SK-N-SH (cell line): ENCODE results near the gene ANKK1. TPM values are rescaled to one million over a fixed set of nuclear protein-coding genes. Genes with fewer than 3 reads are reported as not detected.

Experiments used
- CTCF ChIA-PET: fragments of 300-600, 350-600 bp; formaldehyde crosslinking; extraction: SDS; loops from one replicate; lab custom pipeline; 2021; lab: Yijun Ruan, JAX
- POLR2A ChIA-PET: fragments of 350-600 bp; sonication (Branson Sonifier 250); formaldehyde crosslinking; extraction: SDS; loops from one replicate; lab custom pipeline; 2020; ENCODE audit warnings: antibody characterized with exemption, inconsistent platforms; lab: Yijun Ruan, JAX
- DNase-seq: peaks from one replicate; pipeline ENCODE4 v3.0.0; 2012
- H2AFZ ChIP-seq: fragments of 200-600 bp; sonication (generic); 2 replicates; pipeline ENCODE4 v1.8.1; 2016; ENCODE audit warnings: antibody characterized with exemption, mild to moderate bottlenecking, low read depth
- H3F3A ChIP-seq: fragments of 200-600 bp; sonication (generic); replicated peaks from 2 replicates; pipeline ENCODE3; 2016; ENCODE audit warnings: antibody characterized with exemption, mild to moderate bottlenecking; ENCODE audit not compliant: insufficient read depth
- H3K27ac ChIP-seq, 2 experiments: fragments of 200-500 bp in 1 of 2; fragments of 200-600 bp in 1 of 2; sonication (Bioruptor generic) in 1 of 2; sonication (generic), shearing (Covaris generic) in 1 of 2; 2 replicates each; pipeline versions ENCODE4 v1.5.1 to v1.6.1; 2014 to 2016; ENCODE audit warnings: low read depth in 2 of 2, inconsistent platforms in 1 of 2, low read length in 1 of 2, mild to moderate bottlenecking in 1 of 2, mixed read lengths in 1 of 2
- H3K27me3 ChIP-seq: fragments of 200-600 bp; sonication (generic), shearing (Covaris generic); 2 replicates; pipeline ENCODE4 v1.6.1; 2016; ENCODE audit warnings: mixed run types; ENCODE audit not compliant: insufficient read depth
- H3K36me3 ChIP-seq, 2 experiments: fragments of 200-500 bp in 1 of 2; fragments of 200-600 bp in 1 of 2; sonication (Bioruptor generic) in 1 of 2; sonication (generic) in 1 of 2; replicated peaks in 1 of 2; 2 replicates each; pipeline versions ENCODE3 to v1.5.1; 2014 to 2016; ENCODE audit warnings: low read length in 1 of 2, mild to moderate bottlenecking in 1 of 2; ENCODE audit not compliant: insufficient read depth in 2 of 2, control insufficient read depth in 1 of 2
- H3K4me1 ChIP-seq, 2 experiments: fragments of 200-500 bp in 1 of 2; fragments of 200-600 bp in 1 of 2; sonication (Bioruptor generic) in 1 of 2; sonication (generic), shearing (Covaris generic) in 1 of 2; 2 replicates each; pipeline versions ENCODE4 v1.5.1 to v1.6.1; 2014 to 2016; ENCODE audit warnings: low read depth in 1 of 2, low read length in 1 of 2, mixed run types in 1 of 2; ENCODE audit not compliant: insufficient read depth in 2 of 2, control insufficient read depth in 1 of 2
- H3K4me2 ChIP-seq: fragments of 200-600 bp; sonication (generic), shearing (Covaris generic); 2 replicates; pipeline ENCODE4 v1.6.1; 2017; ENCODE audit warnings: mixed run types
- H3K4me3 ChIP-seq, 2 experiments: fragments of 200-500 bp in 1 of 2; fragments of 200-600 bp in 1 of 2; sonication (Bioruptor generic) in 1 of 2; sonication (generic), shearing (Covaris generic) in 1 of 2; 2 replicates each; pipeline versions ENCODE4 v1.5.1 to v1.8.1; 2014 to 2016; ENCODE audit warnings: low read depth in 2 of 2, inconsistent platforms in 1 of 2, low read length in 1 of 2, mild to moderate bottlenecking in 1 of 2, mixed read lengths in 1 of 2, moderate library complexity in 1 of 2
- H3K79me2 ChIP-seq: fragments of 200-600 bp; sonication (generic); 2 replicates; pipeline ENCODE4 v1.8.1; 2017; ENCODE audit warnings: mild to moderate bottlenecking; ENCODE audit not compliant: insufficient read depth
- H3K9ac ChIP-seq: fragments of 200-600 bp; sonication (generic); 2 replicates; pipeline ENCODE4 v1.6.1; 2017; ENCODE audit warnings: mixed run types
- H3K9me2 ChIP-seq: fragments of 200-600 bp; sonication (generic); 2 replicates; pipeline ENCODE4 v1.6.1; 2017; ENCODE audit warnings: mixed run types
- H3K9me3 ChIP-seq: fragments of 200-600 bp; sonication (generic); 2 replicates; pipeline ENCODE4 v1.6.1; 2017; ENCODE audit warnings: mixed run types, mild to moderate bottlenecking, moderate library complexity
- H4K20me1 ChIP-seq: fragments of 200-600 bp; sonication (generic); 2 replicates; pipeline ENCODE4 v1.6.1; 2017; ENCODE audit warnings: mild to moderate bottlenecking, mixed run types; ENCODE audit not compliant: insufficient read depth
- ELF1 ChIP-seq: IDR thresholded peaks from 2 replicates; pipeline ENCODE4 v1.4.0; 2012
- EP300 ChIP-seq, 2 experiments: IDR thresholded peaks; 2 replicates each; pipeline versions ENCODE4 v1.4.0 to v1.6.1; 2012; ENCODE audit warnings: borderline replicate concordance in 1 of 2, low read depth in 1 of 2, low read length in 1 of 2
- FOSL2 ChIP-seq: IDR thresholded peaks from 2 replicates; pipeline ENCODE4 v1.4.0; 2012; ENCODE audit warnings: low read depth, mild to moderate bottlenecking, moderate library complexity, borderline replicate concordance
- GABPA ChIP-seq: IDR thresholded peaks from 2 replicates; pipeline ENCODE4 v1.4.0; 2012; ENCODE audit warnings: low read depth, mild to moderate bottlenecking
- GATA2 ChIP-seq: sonication (generic); formaldehyde crosslinking; IDR thresholded peaks from 2 replicates; pipeline ENCODE4 v1.5.0; 2020; ENCODE audit warnings: mild to moderate bottlenecking, missing genetic modification reagents
- MXI1 ChIP-seq: IDR thresholded peaks from 2 replicates; pipeline ENCODE4 v1.6.1; 2012; ENCODE audit warnings: mild to moderate bottlenecking, low read depth, low read length, improper control_type of control experiment
- RCOR1 ChIP-seq: fragments of 150-350 bp; IDR thresholded peaks from 2 replicates; pipeline ENCODE4 v1.6.1; 2017; ENCODE audit warnings: antibody characterized with exemption, low read length
- SIN3A ChIP-seq: IDR thresholded peaks from 2 replicates; pipeline ENCODE4 v1.6.1; 2012; ENCODE audit warnings: low read depth, mild to moderate bottlenecking, low read length, moderate library complexity, borderline replicate concordance
- TAF1 ChIP-seq: IDR thresholded peaks from 2 replicates; pipeline ENCODE4 v1.6.1; 2012; ENCODE audit warnings: low read depth, mild to moderate bottlenecking, low read length, moderate library complexity, borderline replicate concordance
- YY1 ChIP-seq: IDR thresholded peaks from 2 replicates; pipeline ENCODE4 v1.4.0; 2012; ENCODE audit warnings: low read depth, mild to moderate bottlenecking
- WGBS: methylation state at CpG from one replicate; pipeline ENCODE4 v1.1.6; 2017; ENCODE audit warnings: low lambda C conversion rate; 5-methylcytosine and 5-hydroxymethylcytosine counted together
- polyA plus RNA-seq, 3 experiments: library from polyadenylated mRNA; depleted of rRNA; stranded (reverse); fragments of >200 nt; gene quantifications; 2 replicates each; pipeline ENCODE4 v1.2.3, GENCODE V29; 2012
- TF ChIP-seq, protein P1 (sequence below): IDR thresholded peaks from 2 replicates; pipeline ENCODE4; 2012
- TF ChIP-seq, protein P2 (sequence below): IDR thresholded peaks from 2 replicates; pipeline ENCODE4 v1.4.0; 2012; ENCODE audit warnings: low read depth, borderline replicate concordance
- TF ChIP-seq, protein P3 (sequence below): IDR thresholded peaks from 2 replicates; pipeline ENCODE4 v1.6.1; 2012; ENCODE audit warnings: mild to moderate bottlenecking, low read depth, low read length, moderate library complexity
- TF ChIP-seq, protein P4 (sequence below): fragments of 200-600 bp; sonication (generic); IDR thresholded peaks from 2 replicates; pipeline ENCODE4 v1.6.1; 2017; ENCODE audit warnings: antibody characterized with exemption, mild to moderate bottlenecking, moderate library complexity
- TF ChIP-seq, protein P5 (sequence below): fragments of 150-350 bp; IDR thresholded peaks from 2 replicates; pipeline ENCODE4 v1.6.1; 2016; ENCODE audit warnings: mild to moderate bottlenecking, low read depth, low read length

ANKK1 gene
- polyA plus RNA-seq, 1 of the 3 experiments (the other 2 are of a cell fraction), result 0.05 TPM

DNA sequence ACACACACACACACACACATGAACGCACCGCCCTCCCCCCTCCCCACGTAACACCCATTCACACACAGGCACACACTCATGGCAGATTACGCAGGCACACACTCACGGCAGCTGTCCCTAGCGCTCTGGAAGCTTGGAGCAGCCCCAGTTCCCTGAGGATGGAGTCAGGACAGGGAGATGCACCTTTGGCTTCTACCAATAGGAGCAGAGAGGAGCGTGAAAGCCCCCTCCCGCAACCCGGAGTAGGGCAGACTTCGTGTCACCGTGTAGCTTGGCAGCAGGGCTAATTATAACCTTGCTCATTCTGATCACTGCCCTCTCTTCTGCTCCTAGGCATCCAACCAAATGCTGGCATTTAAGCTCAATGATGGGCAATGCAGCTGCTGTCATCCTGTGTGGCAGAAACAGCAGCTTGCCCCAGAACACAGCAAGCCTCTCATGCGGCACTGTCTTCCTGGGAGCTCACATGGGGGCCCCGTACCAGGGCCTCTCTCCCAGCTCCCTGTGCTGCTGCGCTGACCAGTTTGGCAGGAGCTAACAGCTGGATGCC, 31.9 kb downstream of the ANKK1 start:
- Histone ChIP-seq H2AFZ (no peak overlapping the region), H3K4me3 (no peak overlapping the region), H3K9ac (no peak overlapping the region), H4K20me1 (no peaks in the 10 kb centered on the region), H3F3A (no peaks in the 10 kb centered on the region), H3K27ac (no peak overlapping the region), H3K36me3 (no peaks in the 10 kb centered on the region), H3K27me3 (no peaks in the 10 kb centered on the region), H3K9me2 (no peaks in the 10 kb centered on the region), H3K79me2 (no peaks in the 10 kb centered on the region), H3K9me3 (no peaks in the 10 kb centered on the region), H3K4me1 (no peaks in the 10 kb centered on the region), H3K4me2 (no peak overlapping the region)
- TF ChIP-seq, protein P1, sequence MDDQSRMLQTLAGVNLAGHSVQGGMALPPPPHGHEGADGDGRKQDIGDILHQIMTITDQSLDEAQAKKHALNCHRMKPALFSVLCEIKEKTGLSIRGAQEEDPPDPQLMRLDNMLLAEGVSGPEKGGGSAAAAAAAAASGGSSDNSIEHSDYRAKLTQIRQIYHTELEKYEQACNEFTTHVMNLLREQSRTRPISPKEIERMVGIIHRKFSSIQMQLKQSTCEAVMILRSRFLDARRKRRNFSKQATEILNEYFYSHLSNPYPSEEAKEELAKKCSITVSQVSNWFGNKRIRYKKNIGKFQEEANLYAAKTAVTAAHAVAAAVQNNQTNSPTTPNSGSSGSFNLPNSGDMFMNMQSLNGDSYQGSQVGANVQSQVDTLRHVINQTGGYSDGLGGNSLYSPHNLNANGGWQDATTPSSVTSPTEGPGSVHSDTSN, result no peak
- TF ChIP-seq, protein P2, sequence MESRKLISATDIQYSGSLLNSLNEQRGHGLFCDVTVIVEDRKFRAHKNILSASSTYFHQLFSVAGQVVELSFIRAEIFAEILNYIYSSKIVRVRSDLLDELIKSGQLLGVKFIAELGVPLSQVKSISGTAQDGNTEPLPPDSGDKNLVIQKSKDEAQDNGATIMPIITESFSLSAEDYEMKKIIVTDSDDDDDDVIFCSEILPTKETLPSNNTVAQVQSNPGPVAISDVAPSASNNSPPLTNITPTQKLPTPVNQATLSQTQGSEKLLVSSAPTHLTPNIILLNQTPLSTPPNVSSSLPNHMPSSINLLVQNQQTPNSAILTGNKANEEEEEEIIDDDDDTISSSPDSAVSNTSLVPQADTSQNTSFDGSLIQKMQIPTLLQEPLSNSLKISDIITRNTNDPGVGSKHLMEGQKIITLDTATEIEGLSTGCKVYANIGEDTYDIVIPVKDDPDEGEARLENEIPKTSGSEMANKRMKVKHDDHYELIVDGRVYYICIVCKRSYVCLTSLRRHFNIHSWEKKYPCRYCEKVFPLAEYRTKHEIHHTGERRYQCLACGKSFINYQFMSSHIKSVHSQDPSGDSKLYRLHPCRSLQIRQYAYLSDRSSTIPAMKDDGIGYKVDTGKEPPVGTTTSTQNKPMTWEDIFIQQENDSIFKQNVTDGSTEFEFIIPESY, result no peak
- TF ChIP-seq FOSL2 (no peak), MXI1 (no peak), TAF1 (no peak)
- CTCF ChIA-PET, result interaction anchor here (0.9 kb wide), 1 partner anchor 311 kb away, joined by 3 read pairs; no protein-coding TSS in a partner anchor
- POLR2A ChIA-PET, result no interaction called here
- DNase-seq, result no peak
- WGBS, result 64% methylated on average over 7 of the region's 14 CpGs

DNA sequence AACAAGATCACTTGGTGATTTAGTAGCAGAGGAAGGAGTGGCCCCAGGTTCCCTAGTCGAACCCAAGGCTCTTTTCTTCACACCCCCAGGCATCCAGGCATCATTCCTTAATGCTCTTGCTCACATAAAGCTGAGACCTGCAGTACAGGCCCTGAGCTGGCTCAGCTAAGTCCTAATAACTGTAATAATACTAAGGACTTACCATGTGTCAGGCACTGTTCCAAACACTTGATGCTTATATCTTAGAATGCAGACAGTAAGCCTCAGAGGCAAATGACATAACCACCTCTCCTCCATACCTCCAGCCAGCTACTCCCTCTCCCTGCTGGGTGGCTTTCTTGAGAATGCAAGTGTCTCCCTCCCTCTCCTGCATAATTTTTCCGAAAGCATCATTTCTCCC, 33.2 kb downstream of the ANKK1 start:
- no peaks in the 10 kb centered on the region for H3K9me3 ChIP-seq
- TF ChIP-seq GATA2 (CRISPR knock-in tag) (no peak), RCOR1 (no peak), YY1 (no peak), SIN3A (no peak), EP300 (IDR thresholded peaks at IDR 0.05; ENCODE audit: borderline replicate concordance in 1 of 2, low read depth in 1 of 2, low read length in 1 of 2) (no peak), ELF1 (no peak), GABPA (no peak)
- TF ChIP-seq, protein P3, sequence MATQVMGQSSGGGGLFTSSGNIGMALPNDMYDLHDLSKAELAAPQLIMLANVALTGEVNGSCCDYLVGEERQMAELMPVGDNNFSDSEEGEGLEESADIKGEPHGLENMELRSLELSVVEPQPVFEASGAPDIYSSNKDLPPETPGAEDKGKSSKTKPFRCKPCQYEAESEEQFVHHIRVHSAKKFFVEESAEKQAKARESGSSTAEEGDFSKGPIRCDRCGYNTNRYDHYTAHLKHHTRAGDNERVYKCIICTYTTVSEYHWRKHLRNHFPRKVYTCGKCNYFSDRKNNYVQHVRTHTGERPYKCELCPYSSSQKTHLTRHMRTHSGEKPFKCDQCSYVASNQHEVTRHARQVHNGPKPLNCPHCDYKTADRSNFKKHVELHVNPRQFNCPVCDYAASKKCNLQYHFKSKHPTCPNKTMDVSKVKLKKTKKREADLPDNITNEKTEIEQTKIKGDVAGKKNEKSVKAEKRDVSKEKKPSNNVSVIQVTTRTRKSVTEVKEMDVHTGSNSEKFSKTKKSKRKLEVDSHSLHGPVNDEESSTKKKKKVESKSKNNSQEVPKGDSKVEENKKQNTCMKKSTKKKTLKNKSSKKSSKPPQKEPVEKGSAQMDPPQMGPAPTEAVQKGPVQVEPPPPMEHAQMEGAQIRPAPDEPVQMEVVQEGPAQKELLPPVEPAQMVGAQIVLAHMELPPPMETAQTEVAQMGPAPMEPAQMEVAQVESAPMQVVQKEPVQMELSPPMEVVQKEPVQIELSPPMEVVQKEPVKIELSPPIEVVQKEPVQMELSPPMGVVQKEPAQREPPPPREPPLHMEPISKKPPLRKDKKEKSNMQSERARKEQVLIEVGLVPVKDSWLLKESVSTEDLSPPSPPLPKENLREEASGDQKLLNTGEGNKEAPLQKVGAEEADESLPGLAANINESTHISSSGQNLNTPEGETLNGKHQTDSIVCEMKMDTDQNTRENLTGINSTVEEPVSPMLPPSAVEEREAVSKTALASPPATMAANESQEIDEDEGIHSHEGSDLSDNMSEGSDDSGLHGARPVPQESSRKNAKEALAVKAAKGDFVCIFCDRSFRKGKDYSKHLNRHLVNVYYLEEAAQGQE, result no peak
- TF ChIP-seq, protein P1, result no peak
- TF ChIP-seq, protein P4, sequence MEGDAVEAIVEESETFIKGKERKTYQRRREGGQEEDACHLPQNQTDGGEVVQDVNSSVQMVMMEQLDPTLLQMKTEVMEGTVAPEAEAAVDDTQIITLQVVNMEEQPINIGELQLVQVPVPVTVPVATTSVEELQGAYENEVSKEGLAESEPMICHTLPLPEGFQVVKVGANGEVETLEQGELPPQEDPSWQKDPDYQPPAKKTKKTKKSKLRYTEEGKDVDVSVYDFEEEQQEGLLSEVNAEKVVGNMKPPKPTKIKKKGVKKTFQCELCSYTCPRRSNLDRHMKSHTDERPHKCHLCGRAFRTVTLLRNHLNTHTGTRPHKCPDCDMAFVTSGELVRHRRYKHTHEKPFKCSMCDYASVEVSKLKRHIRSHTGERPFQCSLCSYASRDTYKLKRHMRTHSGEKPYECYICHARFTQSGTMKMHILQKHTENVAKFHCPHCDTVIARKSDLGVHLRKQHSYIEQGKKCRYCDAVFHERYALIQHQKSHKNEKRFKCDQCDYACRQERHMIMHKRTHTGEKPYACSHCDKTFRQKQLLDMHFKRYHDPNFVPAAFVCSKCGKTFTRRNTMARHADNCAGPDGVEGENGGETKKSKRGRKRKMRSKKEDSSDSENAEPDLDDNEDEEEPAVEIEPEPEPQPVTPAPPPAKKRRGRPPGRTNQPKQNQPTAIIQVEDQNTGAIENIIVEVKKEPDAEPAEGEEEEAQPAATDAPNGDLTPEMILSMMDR, result no peak
- TF ChIP-seq, protein P5, sequence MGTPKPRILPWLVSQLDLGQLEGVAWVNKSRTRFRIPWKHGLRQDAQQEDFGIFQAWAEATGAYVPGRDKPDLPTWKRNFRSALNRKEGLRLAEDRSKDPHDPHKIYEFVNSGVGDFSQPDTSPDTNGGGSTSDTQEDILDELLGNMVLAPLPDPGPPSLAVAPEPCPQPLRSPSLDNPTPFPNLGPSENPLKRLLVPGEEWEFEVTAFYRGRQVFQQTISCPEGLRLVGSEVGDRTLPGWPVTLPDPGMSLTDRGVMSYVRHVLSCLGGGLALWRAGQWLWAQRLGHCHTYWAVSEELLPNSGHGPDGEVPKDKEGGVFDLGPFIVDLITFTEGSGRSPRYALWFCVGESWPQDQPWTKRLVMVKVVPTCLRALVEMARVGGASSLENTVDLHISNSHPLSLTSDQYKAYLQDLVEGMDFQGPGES, result no peak

More for the DNA sequence above, 33.2 kb downstream of the ANKK1 start:
- no peak for DNase-seq
- H2AFZ ChIP-seq, result no peak overlapping the region
- no peak overlapping the region for H3K27ac ChIP-seq
- no peaks in the 10 kb centered on the region for H3K36me3 ChIP-seq
- H3K9ac ChIP-seq, result no peak overlapping the region
- no peaks in the 10 kb centered on the region for H3K27me3 ChIP-seq
- H3K4me3 ChIP-seq, result no peak overlapping the region
- H3K9me2 ChIP-seq, result no peaks in the 10 kb centered on the region
- no peak overlapping the region for H3K4me2 ChIP-seq
- no peaks in the 10 kb centered on the region for H4K20me1 ChIP-seq
- 30% methylated on average over 2 of the region's 2 CpGs for WGBS
- no peaks in the 10 kb centered on the region for H3K79me2 ChIP-seq
- ChIA-PET CTCF (interaction anchor here (1.4 kb wide), 1 partner anchor 310 kb away, joined by 5 read pairs; no protein-coding TSS in a partner anchor), POLR2A (no interaction called here)
- H3F3A ChIP-seq, result no peaks in the 10 kb centered on the region
- H3K4me1 ChIP-seq, result no peaks in the 10 kb centered on the region
